ENCODE measurements around the gene CPN2.

- no peak for TF ChIP-seq CTCF (IDR thresholded peaks at IDR 0.05)
- TF ChIP-seq EZH2 (IDR thresholded peaks at IDR 0.05; ENCODE audit: borderline replicate concordance, insufficient read depth, low read depth, low read length, poor library complexity, severe bottlenecking): no peak
Measured at GRCh38 chr3:194360568-194360967, 9.4 kb upstream of the CPN2 start.
